K562 (cell line): Measurements from ENCODE around the gene TRIM45. TPM values are rescaled to one million over a fixed set of nuclear protein-coding genes. Genes with fewer than 3 reads are reported as not detected.

ENCODE experiments used
- ARID1B ChIP-seq: fragments of 450-650 bp; IDR thresholded peaks from 2 replicates; pipeline ENCODE4 v1.6.1; 2016; ENCODE audit warnings: antibody characterized with exemption, mild to moderate bottlenecking, inconsistent platforms
- CHD4 ChIP-seq: fragments of 200-600 bp; sonication (generic); IDR thresholded peaks from 3 replicates; pipeline ENCODE4 v1.6.1; 2012; ENCODE audit warnings: low read depth, mild to moderate bottlenecking, mixed read lengths, low read length, inconsistent platforms; ENCODE audit not compliant: insufficient read depth, insufficient replicate concordance, poor library complexity, severe bottlenecking
- CREM ChIP-seq: IDR thresholded peaks from 2 replicates; pipeline ENCODE4 v1.6.1; 2014; ENCODE audit warnings: antibody characterized with exemption, low read depth
- FOSL1 ChIP-seq: fragments of 200-800 bp; sonication (Bioruptor generic); conservative IDR thresholded peaks from 2 replicates; pipeline ENCODE4 v1.6.1; 2016; ENCODE audit warnings: missing genetic modification characterization, missing compliant biosample characterization
- KHSRP ChIP-seq: fragments of 450-650 bp; IDR thresholded peaks from 2 replicates; pipeline ENCODE4 v1.6.1; 2017
- MTF1 ChIP-seq: fragments of 250-450 bp; sonication (Bioruptor Pico); IDR thresholded peaks from 2 replicates; pipeline ENCODE4 v1.9.0; 2021; ENCODE audit warnings: moderate library complexity, mild to moderate bottlenecking, inconsistent platforms, borderline replicate concordance
- NFATC3 ChIP-seq: fragments of 450-650 bp; IDR thresholded peaks from 2 replicates; pipeline ENCODE4 v1.6.1; 2017; ENCODE audit warnings: mild to moderate bottlenecking
- NFIC ChIP-seq: fragments of 450-650 bp; IDR thresholded peaks from 2 replicates; pipeline ENCODE4 v1.6.1; 2017; ENCODE audit warnings: mild to moderate bottlenecking, inconsistent platforms
- PPARD ChIP-seq: fragments of 250-450 bp; sonication (Bioruptor Pico); IDR thresholded peaks from 2 replicates; pipeline ENCODE4 v1.8.0; 2022; ENCODE audit warnings: inconsistent platforms, mild to moderate bottlenecking, moderate library complexity
- SETDB1 ChIP-seq: IDR thresholded peaks from one replicate; pipeline ENCODE4 v1.6.1; 2012; ENCODE audit warnings: low read length, control low read depth, inconsistent platforms
- SMC3 ChIP-seq: conservative IDR thresholded peaks from 2 replicates; pipeline ENCODE4 v1.6.1; 2011; ENCODE audit warnings: low read depth, low read length, improper control_type of control experiment; ENCODE audit not compliant: insufficient read depth
- SPI1 ChIP-seq: IDR thresholded peaks from 2 replicates; pipeline ENCODE4 v1.6.1; 2011; ENCODE audit warnings: low read depth, low read length, control low read depth, borderline replicate concordance
- TAF1 ChIP-seq: IDR thresholded peaks from 2 replicates; pipeline ENCODE4 v1.6.1; 2011; ENCODE audit warnings: mild to moderate bottlenecking, low read length, moderate library complexity; ENCODE audit not compliant: insufficient read depth, control insufficient read depth, severe bottlenecking; ENCODE audit errors: extremely low read depth
- TRIM24 ChIP-seq, 2 experiments: fragments of 450-650 bp; IDR thresholded peaks; 2 replicates each; pipeline ENCODE4 v1.6.1; 2016
- ZFP36 ChIP-seq: fragments of 150-350 bp; IDR thresholded peaks from 2 replicates; pipeline ENCODE4 v1.6.1; 2018; ENCODE audit warnings: low read length, low read depth; ENCODE audit not compliant: partially characterized antibody
- ZNF184 ChIP-seq: sonication (generic); formaldehyde crosslinking; IDR thresholded peaks from 2 replicates; pipeline ENCODE4 v1.5.0; 2020; ENCODE audit warnings: missing genetic modification reagents
- ZNF3 ChIP-seq: fragments of 250-450 bp; sonication (Bioruptor Pico); IDR thresholded peaks from 2 replicates; pipeline ENCODE4 v1.5.0; 2021; ENCODE audit warnings: mild to moderate bottlenecking, moderate library complexity
- ZZZ3 ChIP-seq: fragments of 450-650 bp; IDR thresholded peaks from 2 replicates; pipeline ENCODE4 v1.6.1; 2016; ENCODE audit warnings: antibody characterized with exemption, mild to moderate bottlenecking, moderate library complexity
- polyA plus RNA-seq, 8 experiments: library from polyadenylated mRNA; depleted of rRNA in 4 of 8; stranded (reverse) in 5 of 8; unstranded in 3 of 8; fragments of >200 nt; fragmentation: Nextera tagmentation in 2 of 8; fragmentation: Illumina TruSeq in 1 of 8; extraction: Ambion mirVana in 2 of 8; extraction: Trizol in 1 of 8; gene quantifications; 2 replicates each; pipeline versions ENCODE4 v1.2.1 to v1.2.3, GENCODE V29; 2011 to 2014; ENCODE audit warnings: inconsistent platforms in 1 of 8, missing spikeins in 1 of 8
- total RNA-seq, 7 experiments: library from RNA; depleted of rRNA in 6 of 7; stranded (reverse); fragments of >200 nt in 6 of 7; fragmentation: Illumina TruSeq in 2 of 7; extraction: Trizol in 2 of 7; gene quantifications; 2 replicates each; pipeline versions ENCODE4 v1.2.1 to v1.2.3, GENCODE V29; 2011 to 2021; ENCODE audit warnings: low replicate concordance in 1 of 7
- TF ChIP-seq, protein P1 (sequence below): fragments of 250-450 bp; sonication (Bioruptor Pico); IDR thresholded peaks from 2 replicates; pipeline ENCODE4 v1.8.0; 2021; ENCODE audit warnings: borderline replicate concordance, mild to moderate bottlenecking, moderate library complexity; ENCODE audit not compliant: poor library complexity, severe bottlenecking
- TF ChIP-seq, protein P2 (sequence below): fragments of 250-450 bp; sonication (Bioruptor Pico); IDR thresholded peaks from 2 replicates; pipeline ENCODE4 v1.8.0; 2022; ENCODE audit warnings: moderate library complexity, mild to moderate bottlenecking, inconsistent platforms
- TF ChIP-seq, protein P3 (sequence below): fragments of 250-450 bp; sonication (Bioruptor Pico); IDR thresholded peaks from 2 replicates; pipeline ENCODE4 v1.5.0; 2020; ENCODE audit warnings: mild to moderate bottlenecking
- TF ChIP-seq, protein P4 (sequence below), 2 experiments: fragments of 450-650 bp in 1 of 2; sonication (generic) in 1 of 2; formaldehyde crosslinking; conservative IDR thresholded peaks; 2 replicates each; pipeline versions ENCODE4 v1.4.0 to v1.8.1; 2020 to 2022; ENCODE audit warnings: mild to moderate bottlenecking in 1 of 2, missing genetic modification reagents in 1 of 2
- TF ChIP-seq, protein P5 (sequence below): sonication (generic); formaldehyde crosslinking; IDR thresholded peaks from 2 replicates; pipeline ENCODE4 v1.8.0; 2023; ENCODE audit warnings: mild to moderate bottlenecking, missing genetic modification reagents

The TRIM45 gene
- total and polyA plus RNA-seq, 9 of the 15 experiments (the other 6 are each of a cell fraction or from before 2014, with no cell fraction given): 1.9 to 6.2 (median 3.6) TPM

DNA sequence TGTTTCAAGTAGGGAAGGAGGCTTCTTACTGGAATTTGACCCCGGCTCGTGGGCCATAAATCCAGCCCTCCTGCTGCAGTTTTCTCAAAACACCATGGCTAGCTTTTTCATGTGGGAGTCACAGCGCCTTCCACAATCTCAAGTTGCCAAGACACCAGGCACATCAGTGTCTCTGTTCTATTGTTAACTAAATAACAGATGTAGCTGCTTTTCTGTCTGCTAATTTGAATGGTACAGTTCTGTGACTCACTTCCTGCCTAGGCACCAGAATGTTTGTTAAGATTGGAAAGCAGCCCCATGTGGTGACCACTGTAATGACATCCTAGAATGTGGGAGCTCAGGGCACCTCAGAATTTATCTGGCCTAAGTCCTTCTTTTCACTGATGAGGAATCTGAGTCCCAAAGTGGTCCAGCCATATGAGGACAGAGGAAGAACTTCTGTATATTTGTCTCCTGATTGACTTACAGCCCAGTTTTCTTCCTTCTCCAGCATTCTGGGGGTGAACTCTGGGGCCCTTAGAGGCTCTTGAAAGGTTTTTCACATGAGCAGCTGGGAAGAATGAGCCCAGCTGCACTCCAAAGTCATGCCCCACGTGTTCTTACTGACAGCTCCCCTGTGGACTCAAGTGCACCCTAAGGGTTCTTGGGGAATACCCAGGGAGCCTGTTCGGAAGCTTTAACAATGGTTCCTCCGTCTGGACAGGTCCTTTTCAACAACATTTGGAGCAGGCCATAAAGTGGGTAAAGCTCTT, 27.5 kb downstream of the TRIM45 start (continued):
- no peak for TF ChIP-seq TAF1
- TF ChIP-seq CREM: peak; percentile 41; the same call in 1 of the 2 replicates
- TF ChIP-seq, protein P1, sequence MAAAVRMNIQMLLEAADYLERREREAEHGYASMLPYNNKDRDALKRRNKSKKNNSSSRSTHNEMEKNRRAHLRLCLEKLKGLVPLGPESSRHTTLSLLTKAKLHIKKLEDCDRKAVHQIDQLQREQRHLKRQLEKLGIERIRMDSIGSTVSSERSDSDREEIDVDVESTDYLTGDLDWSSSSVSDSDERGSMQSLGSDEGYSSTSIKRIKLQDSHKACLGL: no peak
- no peak for TF ChIP-seq KHSRP
- TF ChIP-seq SMC3: no peak
- TF ChIP-seq, protein P2, sequence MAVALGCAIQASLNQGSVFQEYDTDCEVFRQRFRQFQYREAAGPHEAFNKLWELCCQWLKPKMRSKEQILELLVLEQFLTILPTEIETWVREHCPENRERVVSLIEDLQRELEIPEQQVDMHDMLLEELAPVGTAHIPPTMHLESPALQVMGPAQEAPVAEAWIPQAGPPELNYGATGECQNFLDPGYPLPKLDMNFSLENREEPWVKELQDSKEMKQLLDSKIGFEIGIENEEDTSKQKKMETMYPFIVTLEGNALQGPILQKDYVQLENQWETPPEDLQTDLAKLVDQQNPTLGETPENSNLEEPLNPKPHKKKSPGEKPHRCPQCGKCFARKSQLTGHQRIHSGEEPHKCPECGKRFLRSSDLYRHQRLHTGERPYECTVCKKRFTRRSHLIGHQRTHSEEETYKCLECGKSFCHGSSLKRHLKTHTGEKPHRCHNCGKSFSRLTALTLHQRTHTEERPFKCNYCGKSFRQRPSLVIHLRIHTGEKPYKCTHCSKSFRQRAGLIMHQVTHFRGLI (CRISPR knock-in tag): no peak
- TF ChIP-seq ZFP36: no peak
- TF ChIP-seq SPI1: no peak
- TF ChIP-seq ZNF3: no peak
- TF ChIP-seq, protein P3, sequence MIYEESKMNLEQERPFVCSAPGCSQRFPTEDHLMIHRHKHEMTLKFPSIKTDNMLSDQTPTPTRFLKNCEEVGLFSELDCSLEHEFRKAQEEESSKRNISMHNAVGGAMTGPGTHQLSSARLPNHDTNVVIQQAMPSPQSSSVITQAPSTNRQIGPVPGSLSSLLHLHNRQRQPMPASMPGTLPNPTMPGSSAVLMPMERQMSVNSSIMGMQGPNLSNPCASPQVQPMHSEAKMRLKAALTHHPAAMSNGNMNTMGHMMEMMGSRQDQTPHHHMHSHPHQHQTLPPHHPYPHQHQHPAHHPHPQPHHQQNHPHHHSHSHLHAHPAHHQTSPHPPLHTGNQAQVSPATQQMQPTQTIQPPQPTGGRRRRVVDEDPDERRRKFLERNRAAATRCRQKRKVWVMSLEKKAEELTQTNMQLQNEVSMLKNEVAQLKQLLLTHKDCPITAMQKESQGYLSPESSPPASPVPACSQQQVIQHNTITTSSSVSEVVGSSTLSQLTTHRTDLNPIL: no peak
- TF ChIP-seq, protein P4, sequence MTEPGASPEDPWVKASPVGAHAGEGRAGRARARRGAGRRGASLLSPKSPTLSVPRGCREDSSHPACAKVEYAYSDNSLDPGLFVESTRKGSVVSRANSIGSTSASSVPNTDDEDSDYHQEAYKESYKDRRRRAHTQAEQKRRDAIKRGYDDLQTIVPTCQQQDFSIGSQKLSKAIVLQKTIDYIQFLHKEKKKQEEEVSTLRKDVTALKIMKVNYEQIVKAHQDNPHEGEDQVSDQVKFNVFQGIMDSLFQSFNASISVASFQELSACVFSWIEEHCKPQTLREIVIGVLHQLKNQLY (CRISPR knock-in tag; conservative IDR thresholded peaks at IDR 0.05): no peak
- peak; percentile 25; the same call in 1 of the 2 replicates for TF ChIP-seq ARID1B
- no peak for TF ChIP-seq ZZZ3
- 0 out of 2 replicates have a peak, but pooled peaks have one; percentile 6 for TF ChIP-seq NFIC
- TF ChIP-seq TRIM24 (IDR thresholded peaks at IDR 0.05): peak in 1 of 2 experiments; percentile 15; a peak in 1 of 4 replicates
- TF ChIP-seq MTF1 (CRISPR knock-in tag): no peak
- TF ChIP-seq PPARD (CRISPR knock-in tag): no peak
- no peak for TF ChIP-seq ZNF184 (CRISPR knock-in tag)
- no peak for TF ChIP-seq CHD4
- no peak for TF ChIP-seq NFATC3
- TF ChIP-seq SETDB1: no peak
- TF ChIP-seq FOSL1 (tag): peak; percentile 69
- TF ChIP-seq, protein P5, sequence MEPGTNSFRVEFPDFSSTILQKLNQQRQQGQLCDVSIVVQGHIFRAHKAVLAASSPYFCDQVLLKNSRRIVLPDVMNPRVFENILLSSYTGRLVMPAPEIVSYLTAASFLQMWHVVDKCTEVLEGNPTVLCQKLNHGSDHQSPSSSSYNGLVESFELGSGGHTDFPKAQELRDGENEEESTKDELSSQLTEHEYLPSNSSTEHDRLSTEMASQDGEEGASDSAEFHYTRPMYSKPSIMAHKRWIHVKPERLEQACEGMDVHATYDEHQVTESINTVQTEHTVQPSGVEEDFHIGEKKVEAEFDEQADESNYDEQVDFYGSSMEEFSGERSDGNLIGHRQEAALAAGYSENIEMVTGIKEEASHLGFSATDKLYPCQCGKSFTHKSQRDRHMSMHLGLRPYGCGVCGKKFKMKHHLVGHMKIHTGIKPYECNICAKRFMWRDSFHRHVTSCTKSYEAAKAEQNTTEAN: no peak
